HG03565 (cell line): ENCODE results near the gene HFM1.
"Not testable (repeated sequence)": the region's sequence is repeated elsewhere in the genome, so short reads cannot be mapped to it uniquely, and the experiment has no call there.

Experiments
- ATAC-seq: cut with Tn5 transposase; IDR thresholded peaks from one replicate; pipeline ENCODE4 v1.9.1; 2021; ENCODE audit warnings: mild to moderate bottlenecking, moderate library complexity; ENCODE audit not compliant: unreplicated experiment

The HFM1 gene

GRCh38 chr1:91381844-91382243 is 22.8 kb downstream of the HFM1 start:
- ATAC-seq: no peak

- no peak for ATAC-seq
Measured at GRCh38 chr1:91374086-91374485, 30.6 kb downstream of the HFM1 start.

DNA sequence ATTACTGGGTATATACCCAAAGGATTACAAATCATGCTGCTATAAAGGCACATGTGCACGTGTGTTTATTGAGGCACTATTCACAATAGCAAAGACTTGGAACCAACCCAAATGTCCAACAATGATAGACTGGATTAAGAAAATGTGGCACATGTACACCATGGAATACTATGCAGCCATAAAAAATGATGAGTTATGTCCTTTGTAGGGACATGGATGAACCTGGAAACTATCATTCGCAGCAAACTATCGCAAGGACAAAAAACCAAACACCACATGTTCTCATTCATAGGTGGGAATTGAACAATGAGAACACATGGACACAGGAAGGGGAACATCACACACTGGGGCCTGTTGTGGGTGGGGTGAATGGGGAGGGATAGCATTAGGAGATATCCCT is 32.4 kb downstream of the HFM1 start:
- ATAC-seq: not testable (repeated sequence)

DNA sequence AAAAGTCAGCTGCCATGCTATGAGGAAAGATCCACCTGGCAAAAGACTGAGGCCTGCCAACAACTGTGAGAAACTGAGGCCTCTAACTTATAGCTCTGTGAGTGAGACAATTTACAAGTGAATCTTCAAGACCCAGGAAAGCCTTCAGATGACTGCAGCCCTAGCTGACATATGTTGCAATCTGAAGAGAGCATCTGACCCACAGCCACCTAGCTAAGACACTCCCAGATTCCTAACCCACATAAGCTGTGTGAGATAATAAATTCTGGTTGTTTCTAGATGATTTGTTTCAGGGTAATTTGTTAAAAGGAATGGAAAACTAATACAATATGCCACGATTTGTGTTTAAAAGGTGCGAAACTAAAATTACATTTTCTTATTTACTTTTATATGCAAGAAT is 55.1 kb downstream of the HFM1 start:
- no peak for ATAC-seq

GRCh38 chr1:91346824-91347223 is 57.8 kb downstream of the HFM1 start:
- no peak for ATAC-seq

- no peak for ATAC-seq
Measured at GRCh38 chr1:91345395-91346005, 59.1 kb downstream of the HFM1 start.

- no peak for ATAC-seq
Measured at GRCh38 chr1:91338501-91338900, 66.1 kb downstream of the HFM1 start.

DNA sequence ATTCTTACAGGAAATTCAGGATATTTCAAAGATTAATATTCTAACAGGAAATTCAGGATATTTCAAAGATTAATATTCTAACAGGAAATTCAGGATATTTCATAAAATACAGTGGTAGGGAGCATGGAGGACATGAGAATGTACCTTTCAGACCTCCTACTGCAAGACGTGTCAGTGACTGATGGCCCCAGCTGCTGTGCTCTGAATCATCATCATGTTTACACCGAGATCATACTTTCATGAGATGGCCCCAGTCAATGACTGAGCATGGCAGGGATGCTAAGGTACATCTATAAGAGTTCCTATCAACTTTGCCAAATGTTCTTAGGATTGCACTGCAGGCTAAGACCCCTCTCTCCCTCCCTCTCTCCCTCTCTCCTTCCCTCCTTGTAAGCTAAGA is 69.0 kb downstream of the HFM1 start:
- ATAC-seq: no peak

DNA sequence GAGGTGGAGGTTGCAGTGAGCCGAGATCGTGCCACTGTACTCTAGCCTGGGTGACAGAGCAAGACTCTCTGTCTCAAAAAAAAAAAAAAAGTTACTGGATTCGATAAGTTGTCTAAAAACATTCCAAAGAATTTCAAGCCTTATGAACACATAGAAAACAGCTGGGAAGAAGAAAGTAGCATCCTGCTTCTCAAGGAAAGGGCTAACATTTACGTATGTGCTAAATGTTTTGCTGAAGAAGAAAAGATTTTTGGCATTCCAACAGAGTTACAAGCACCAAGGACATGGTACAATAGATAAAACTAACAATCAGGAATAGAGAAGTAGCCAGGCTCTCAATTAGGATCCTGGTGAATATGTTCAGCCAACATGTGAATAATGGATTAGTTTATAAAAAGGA is 69.8 kb downstream of the HFM1 start:
- no peak for ATAC-seq

DNA sequence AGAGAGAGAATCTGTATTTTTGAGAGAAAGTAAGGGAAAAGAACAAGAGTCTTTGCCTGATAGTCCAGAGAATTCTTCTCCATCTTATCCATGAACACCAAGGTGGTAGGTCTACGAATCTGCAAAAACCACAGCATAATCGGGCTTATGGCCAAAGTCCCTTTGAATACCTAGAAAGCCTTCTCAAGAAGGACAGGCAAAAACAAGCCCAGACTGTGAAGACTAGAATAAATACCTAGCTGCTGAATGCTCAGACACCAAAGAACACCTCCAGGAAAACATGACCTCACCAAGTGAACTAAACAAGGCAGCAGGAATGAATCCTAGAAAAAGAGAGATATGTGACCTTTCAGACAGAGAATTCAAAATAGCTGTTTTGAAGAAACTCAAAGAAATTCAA is 79.2 kb downstream of the HFM1 start:
- no peak for ATAC-seq

GRCh38 chr1:91314643-91315042 is 90.0 kb downstream of the HFM1 start:
- no peak for ATAC-seq

GRCh38 chr1:91311672-91312071 is 93.0 kb downstream of the HFM1 start:
- no peak for ATAC-seq

DNA sequence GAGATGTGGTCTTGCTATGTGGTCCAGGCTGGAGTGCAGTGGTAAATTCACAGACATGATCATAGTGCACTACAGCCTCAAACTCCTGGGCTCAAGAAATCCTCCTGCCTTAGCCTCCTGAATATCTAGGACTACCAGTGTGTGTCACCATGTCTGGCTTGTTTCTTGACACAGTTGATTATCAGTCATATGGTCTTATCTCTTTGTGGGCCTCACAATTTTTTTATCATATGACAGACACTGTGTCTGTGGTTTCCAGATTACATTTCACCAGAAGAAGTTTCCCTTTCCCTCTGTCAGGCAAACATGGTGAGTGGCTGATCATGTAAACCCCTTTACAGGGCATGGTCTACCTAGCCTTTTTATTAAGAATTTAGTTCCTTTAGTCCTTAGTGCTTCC is 96.1 kb downstream of the HFM1 start:
- no peak for ATAC-seq

DNA sequence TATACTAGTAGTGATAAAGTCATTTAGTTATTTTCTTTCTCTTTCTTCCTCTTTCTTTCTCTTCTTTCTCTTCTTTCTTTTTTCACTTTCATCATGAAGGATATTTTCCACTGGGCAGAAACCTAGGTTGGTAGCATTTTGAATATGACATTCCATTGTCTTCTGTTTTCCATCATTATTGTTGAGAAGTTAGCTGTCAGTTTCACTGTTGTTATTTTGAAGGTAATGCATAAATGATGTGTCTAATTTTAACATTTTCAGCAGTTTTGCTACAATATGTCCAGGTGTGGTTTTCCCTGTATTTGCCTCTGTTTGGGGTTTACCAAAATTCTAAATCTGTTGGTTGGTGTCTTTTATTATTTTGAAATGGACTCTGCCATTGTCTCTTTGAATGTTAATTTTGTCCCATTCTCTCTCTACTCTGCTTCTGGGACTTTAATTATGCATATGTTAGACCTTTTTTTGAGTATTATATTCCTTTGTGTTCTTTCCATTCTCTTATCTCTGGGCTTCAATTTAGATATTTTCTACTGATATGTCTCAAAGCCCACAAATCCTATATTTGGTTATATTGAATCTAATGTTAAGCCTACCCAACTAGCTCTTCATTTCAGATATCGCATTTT is 96.7 kb downstream of the HFM1 start:
- ATAC-seq: no peak

GRCh38 chr1:91303165-91303564 is 101.5 kb downstream of the HFM1 start:
- ATAC-seq: no peak

DNA sequence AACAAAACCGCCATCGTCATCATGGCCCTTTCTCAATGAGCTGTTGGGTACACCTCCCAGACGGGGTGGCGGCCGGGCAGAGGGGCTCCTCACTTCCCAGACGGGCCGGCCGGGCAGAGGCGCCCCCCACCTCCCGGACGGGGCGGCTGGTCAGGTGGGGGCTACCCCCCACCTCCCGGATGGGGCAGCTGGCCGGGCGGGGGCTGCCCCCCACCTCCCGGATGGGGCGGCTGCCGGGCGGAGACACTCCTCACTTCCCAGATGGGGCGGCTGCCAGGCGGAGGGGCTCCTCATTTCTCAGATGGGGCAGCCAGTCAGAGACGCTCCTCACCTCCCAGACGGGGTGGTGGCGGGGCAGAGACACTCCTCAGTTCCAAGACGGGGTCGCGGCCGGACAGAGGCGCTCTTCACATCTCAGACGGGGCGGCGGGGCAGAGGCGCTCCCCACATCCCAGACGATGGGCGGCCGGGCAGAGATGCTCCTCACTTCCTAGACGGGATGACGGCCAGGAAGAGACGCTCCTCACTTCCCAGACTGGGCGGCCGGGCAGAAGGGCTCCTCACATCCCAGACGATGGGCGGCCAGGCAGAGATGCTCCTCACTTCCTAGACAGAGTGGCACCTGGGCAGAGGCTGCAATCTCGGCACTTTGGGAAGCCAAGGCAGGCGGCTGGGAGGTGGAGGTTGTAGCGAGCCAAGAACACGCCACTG is 115.6 kb downstream of the HFM1 start:
- ATAC-seq: not testable (repeated sequence)

DNA sequence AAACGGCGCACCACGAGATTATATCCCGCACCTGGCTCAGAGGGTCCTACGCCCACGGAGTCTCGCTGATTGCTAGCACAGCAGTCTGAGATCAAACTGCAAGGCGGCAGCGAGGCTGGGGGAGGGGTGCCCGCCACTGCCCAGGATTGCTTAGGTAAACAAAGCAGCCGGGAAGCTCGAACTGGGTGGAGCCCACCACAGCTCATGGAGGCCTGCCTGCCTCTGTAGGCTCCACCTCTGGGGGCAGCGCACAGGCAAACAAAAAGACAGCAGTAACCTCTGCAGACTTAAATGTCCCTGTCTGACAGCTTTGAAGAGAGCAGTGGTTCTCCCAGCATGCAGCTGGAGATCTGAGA is 117.7 kb downstream of the HFM1 start:
- ATAC-seq: not testable (repeated sequence)

GRCh38 chr1:91286259-91286961 is 118.2 kb downstream of the HFM1 start:
- ATAC-seq: not testable (repeated sequence)

DNA sequence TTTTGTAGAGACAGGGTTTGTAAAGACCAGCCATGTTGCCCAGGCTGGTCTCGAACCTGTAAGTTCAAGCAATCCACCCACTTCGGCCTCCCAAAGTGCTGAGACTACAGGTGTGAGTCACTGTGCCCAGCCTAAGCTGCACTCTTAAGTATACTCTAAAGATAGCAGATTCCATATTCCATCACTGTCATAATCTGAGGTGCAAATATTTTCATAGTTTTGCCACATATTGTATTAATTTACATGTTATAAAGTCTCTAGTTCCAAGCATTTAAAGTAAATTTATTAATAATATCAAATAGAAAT is 121.3 kb downstream of the HFM1 start:
- ATAC-seq: no peak

- peak; percentile 53 for ATAC-seq
Measured at GRCh38 chr1:91282695-91283420, 121.8 kb downstream of the HFM1 start.

DNA sequence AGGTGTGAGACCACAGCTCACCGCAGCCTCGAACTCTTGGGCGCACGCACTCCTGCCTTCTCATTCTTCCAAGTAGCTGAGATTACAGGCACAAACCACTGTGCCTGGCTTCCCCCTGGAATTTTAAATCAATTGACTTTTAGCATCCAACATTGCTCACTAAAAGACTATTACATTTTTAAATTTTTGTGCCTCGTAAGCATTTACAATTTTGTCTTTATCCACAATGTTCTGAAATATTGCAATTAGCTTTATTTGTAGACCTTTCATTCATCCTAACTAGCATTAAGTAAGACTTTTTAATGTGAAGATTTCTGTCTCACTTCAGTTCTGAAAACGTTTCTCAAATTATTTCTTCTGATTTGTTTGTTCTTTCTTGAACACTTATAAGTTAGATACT is 122.9 kb downstream of the HFM1 start:
- no peak for ATAC-seq
